ENCODE measurements around the gene ANKRD34B.

The ANKRD34B gene

DNA sequence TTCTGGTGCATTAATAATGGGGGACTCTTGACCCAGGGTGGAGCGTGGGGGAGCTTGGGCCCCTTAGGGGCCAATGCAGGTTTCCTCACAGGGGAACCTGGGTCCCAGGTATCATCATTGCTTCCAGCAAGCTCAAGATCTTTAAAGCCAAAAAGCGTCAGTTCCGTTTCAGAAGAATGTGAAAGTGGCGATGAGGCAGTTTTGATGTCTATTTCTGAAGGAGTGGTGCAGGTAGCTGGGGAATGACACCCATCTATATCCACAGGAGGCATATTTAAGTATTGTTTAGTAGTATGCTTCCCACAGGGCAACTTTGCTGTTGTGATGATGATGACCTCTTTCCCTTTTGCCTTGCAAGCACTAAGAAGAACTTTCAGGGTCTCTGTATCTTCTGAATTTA is 10.8 kb downstream of the ANKRD34B start:
- H3K36me3 ChIP-seq (ENCODE audit: insufficient read depth, low read length): no peaks in the 10 kb centered on the region
- peaks cover 6% of the 10 kb centered on the region for H3K4me1 ChIP-seq (ENCODE audit: insufficient read depth, low read length)

GRCh38 chr5:80555099-80555498 is 15.0 kb downstream of the ANKRD34B start:
- Histone ChIP-seq H3K4me3 (ENCODE audit: low read length) (no peak overlapping the region), H3K36me3 (ENCODE audit: insufficient read depth, low read length) (no peaks in the 10 kb centered on the region), H3K27me3 (ENCODE audit: insufficient read depth, low read length) (no peaks in the 10 kb centered on the region), H3K4me1 (ENCODE audit: insufficient read depth, low read length) (no peaks in the 10 kb centered on the region), H2AFZ (ENCODE audit: low read depth, low read length) (no peak overlapping the region), H3K9me3 (ENCODE audit: low read length) (peaks cover 5% of the 10 kb centered on the region)

More for the DNA sequence above, 10.8 kb downstream of the ANKRD34B start:
- Histone ChIP-seq H3K9me3 (ENCODE audit: low read length) (peaks cover 3% of the 10 kb centered on the region), H3K4me3 (ENCODE audit: low read length) (no peak overlapping the region), H3K27me3 (ENCODE audit: insufficient read depth, low read length) (no peaks in the 10 kb centered on the region), H2AFZ (ENCODE audit: low read depth, low read length) (no peak overlapping the region)

DNA sequence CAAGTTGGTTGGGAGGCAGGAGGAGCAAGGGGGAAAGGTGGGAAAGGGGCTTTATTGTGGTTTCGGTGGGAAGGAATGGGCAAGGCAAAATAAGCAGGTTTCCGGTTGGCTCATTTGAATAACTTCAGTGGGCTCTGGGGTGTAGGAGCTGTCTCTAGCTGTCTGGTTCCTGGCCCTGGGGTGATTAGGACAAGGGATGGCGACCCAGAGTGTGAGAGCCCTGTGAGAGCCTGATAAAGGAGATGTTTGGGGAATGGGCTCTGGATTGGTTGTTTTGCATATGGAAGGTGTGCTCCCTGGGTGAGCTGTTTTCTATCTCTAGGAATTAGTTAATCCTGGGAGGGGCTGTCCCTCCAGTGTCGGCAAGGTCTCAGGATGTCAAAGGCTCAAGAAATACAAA is 15.4 kb downstream of the ANKRD34B start:
- Histone ChIP-seq H2AFZ (ENCODE audit: low read depth, low read length) (no peak overlapping the region), H3K36me3 (ENCODE audit: insufficient read depth, low read length) (no peaks in the 10 kb centered on the region), H3K4me3 (ENCODE audit: low read length) (no peak overlapping the region), H3K9me3 (ENCODE audit: low read length) (peaks cover 4% of the 10 kb centered on the region), H3K4me1 (ENCODE audit: insufficient read depth, low read length) (no peaks in the 10 kb centered on the region), H3K27me3 (ENCODE audit: insufficient read depth, low read length) (no peaks in the 10 kb centered on the region)

GRCh38 chr5:80541392-80541791 is 28.7 kb downstream of the ANKRD34B start:
- Histone ChIP-seq H3K4me3 (ENCODE audit: low read length) (no peak overlapping the region), H3K27me3 (ENCODE audit: insufficient read depth, low read length) (no peaks in the 10 kb centered on the region)

DNA sequence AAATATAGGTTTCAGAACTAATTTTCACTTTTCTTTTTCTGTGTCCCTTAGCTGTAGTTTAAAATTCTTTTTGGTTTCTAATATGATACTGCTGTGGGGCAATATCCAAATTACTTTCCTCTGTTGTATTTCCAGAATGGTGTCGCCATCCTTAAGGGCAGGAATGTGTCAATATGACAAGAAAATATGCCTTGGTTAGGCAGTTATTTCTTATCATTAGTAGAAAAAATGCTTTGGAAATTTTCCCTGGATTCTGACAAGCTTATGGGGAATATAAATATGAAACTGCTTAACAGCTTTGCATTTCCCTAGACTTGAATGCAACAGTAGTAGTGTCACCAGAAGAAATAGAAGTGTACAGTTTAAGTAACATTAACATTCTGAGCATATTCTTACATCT is 29.4 kb downstream of the ANKRD34B start:
- no peaks in the 10 kb centered on the region for H3K27me3 ChIP-seq (ENCODE audit: insufficient read depth, low read length)
- no peak overlapping the region for H2AFZ ChIP-seq (ENCODE audit: low read depth, low read length)
- no peaks in the 10 kb centered on the region for H3K9me3 ChIP-seq (ENCODE audit: low read length)

More at GRCh38 chr5:80541392-80541791, 28.7 kb downstream of the ANKRD34B start:
- Histone ChIP-seq H3K9me3 (ENCODE audit: low read length) (no peaks in the 10 kb centered on the region), H2AFZ (ENCODE audit: low read depth, low read length) (no peak overlapping the region), H3K4me1 (ENCODE audit: insufficient read depth, low read length) (peaks cover 12% of the 10 kb centered on the region), H3K36me3 (ENCODE audit: insufficient read depth, low read length) (no peaks in the 10 kb centered on the region)

GRCh38 chr5:80516826-80517225 is 53.3 kb downstream of the ANKRD34B start:
- H2AFZ ChIP-seq (ENCODE audit: low read depth, low read length): no peak overlapping the region
- no peak overlapping the region for H3K4me3 ChIP-seq (ENCODE audit: low read length)
- H3K36me3 ChIP-seq (ENCODE audit: insufficient read depth, low read length): no peaks in the 10 kb centered on the region
- no peaks in the 10 kb centered on the region for H3K27me3 ChIP-seq (ENCODE audit: insufficient read depth, low read length)
- no peaks in the 10 kb centered on the region for H3K9me3 ChIP-seq (ENCODE audit: low read length)
- no peaks in the 10 kb centered on the region for H3K4me1 ChIP-seq (ENCODE audit: insufficient read depth, low read length)

More for the DNA sequence above, 29.4 kb downstream of the ANKRD34B start:
- no peak overlapping the region for H3K4me3 ChIP-seq (ENCODE audit: low read length)
- H3K36me3 ChIP-seq (ENCODE audit: insufficient read depth, low read length): no peaks in the 10 kb centered on the region
- peaks cover 12% of the 10 kb centered on the region for H3K4me1 ChIP-seq (ENCODE audit: insufficient read depth, low read length)

DNA sequence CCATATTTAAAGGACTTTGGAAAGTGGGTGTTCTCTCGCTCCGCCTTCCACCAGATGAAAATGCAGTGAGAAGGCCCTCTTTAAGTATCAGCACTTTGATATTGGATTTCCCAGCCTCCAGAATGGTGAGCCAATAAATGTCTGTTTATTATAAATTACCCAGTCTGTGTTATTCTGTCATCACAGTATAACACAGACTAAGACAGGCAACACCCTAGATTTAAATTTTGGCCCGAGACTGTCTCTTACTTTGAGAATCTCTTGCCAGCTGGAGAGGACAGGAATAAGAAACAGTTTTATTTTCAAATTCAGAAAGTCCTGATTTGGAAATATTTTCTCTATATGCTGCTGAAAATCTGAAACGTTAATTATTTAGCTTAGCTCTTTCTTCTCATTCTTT is 60.7 kb downstream of the ANKRD34B start:
- no peaks in the 10 kb centered on the region for H3K9me3 ChIP-seq (ENCODE audit: low read length)
- H3K36me3 ChIP-seq (ENCODE audit: insufficient read depth, low read length): no peaks in the 10 kb centered on the region
- no peak overlapping the region for H3K4me3 ChIP-seq (ENCODE audit: low read length)
- H3K4me1 ChIP-seq (ENCODE audit: insufficient read depth, low read length): no peaks in the 10 kb centered on the region
- no peak overlapping the region for H2AFZ ChIP-seq (ENCODE audit: low read depth, low read length)
- no peaks in the 10 kb centered on the region for H3K27me3 ChIP-seq (ENCODE audit: insufficient read depth, low read length)

- no peak overlapping the region for H3K4me3 ChIP-seq (ENCODE audit: low read length)
- no peaks in the 10 kb centered on the region for H3K4me1 ChIP-seq (ENCODE audit: insufficient read depth, low read length)
- no peak overlapping the region for H2AFZ ChIP-seq (ENCODE audit: low read depth, low read length)
- no peaks in the 10 kb centered on the region for H3K36me3 ChIP-seq (ENCODE audit: insufficient read depth, low read length)
- no peaks in the 10 kb centered on the region for H3K9me3 ChIP-seq (ENCODE audit: low read length)
- no peaks in the 10 kb centered on the region for H3K27me3 ChIP-seq (ENCODE audit: insufficient read depth, low read length)
Measured at GRCh38 chr5:80508844-80509243, 61.2 kb downstream of the ANKRD34B start.

DNA sequence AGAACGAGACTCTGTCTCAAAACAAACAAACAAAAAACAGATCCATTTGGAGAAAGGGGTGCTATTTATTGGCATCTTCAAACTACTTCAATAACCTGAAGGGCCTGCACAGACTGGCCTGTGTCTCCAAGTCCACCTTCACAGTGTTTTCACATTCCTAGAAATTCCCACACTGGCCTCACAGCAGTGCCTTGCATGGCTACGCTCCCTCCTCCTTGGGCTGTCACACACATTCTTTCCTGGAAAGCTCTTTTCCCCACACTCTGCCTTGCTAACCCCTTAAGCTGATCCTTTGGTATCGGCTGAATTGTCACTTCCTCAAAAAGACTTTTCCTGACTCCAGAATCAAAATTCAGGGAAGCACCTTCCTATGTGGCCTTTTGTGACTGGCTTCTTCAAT is 62.4 kb downstream of the ANKRD34B start:
- H3K27me3 ChIP-seq (ENCODE audit: insufficient read depth, low read length): no peaks in the 10 kb centered on the region

More for the DNA sequence above, 62.4 kb downstream of the ANKRD34B start:
- H3K36me3 ChIP-seq (ENCODE audit: insufficient read depth, low read length): no peaks in the 10 kb centered on the region
- H3K4me1 ChIP-seq (ENCODE audit: insufficient read depth, low read length): no peaks in the 10 kb centered on the region
- H3K4me3 ChIP-seq (ENCODE audit: low read length): no peak overlapping the region
- H3K9me3 ChIP-seq (ENCODE audit: low read length): no peaks in the 10 kb centered on the region
- no peak overlapping the region for H2AFZ ChIP-seq (ENCODE audit: low read depth, low read length)
